K562 (cell line): ENCODE results near the gene POLR1C. TPM values are rescaled to one million over a fixed set of nuclear protein-coding genes. Genes with fewer than 3 reads are reported as not detected.
A peak's percentile ranks its signal among the peaks of the same experiment; 100 is the strongest.

Experiments used
- BACH1 ChIP-seq: fragments of 200-800 bp; sonication (Bioruptor generic); IDR thresholded peaks from 2 replicates; pipeline ENCODE4 v1.6.1; 2016; ENCODE audit warnings: missing genetic modification characterization, missing compliant biosample characterization
- FOXK2 ChIP-seq, 2 experiments: fragments of 450-650 bp; IDR thresholded peaks in 1 of 2; conservative IDR thresholded peaks in 1 of 2; 2 replicates each; pipeline ENCODE4 v1.6.1; 2016; ENCODE audit warnings: low read depth in 2 of 2, mild to moderate bottlenecking in 1 of 2
- HOXB6 ChIP-seq: fragments of 250-450 bp; sonication (Bioruptor Pico); IDR thresholded peaks from 2 replicates; pipeline ENCODE4 v1.5.1; 2022; ENCODE audit warnings: mild to moderate bottlenecking, borderline replicate concordance
- LCOR ChIP-seq: sonication (generic); formaldehyde crosslinking; IDR thresholded peaks from 2 replicates; pipeline ENCODE4 v1.8.0; 2022; ENCODE audit warnings: mild to moderate bottlenecking, missing genetic modification reagents
- LEF1 ChIP-seq: fragments of 450-650 bp; IDR thresholded peaks from 2 replicates; pipeline ENCODE4 v1.6.1; 2016; ENCODE audit warnings: mild to moderate bottlenecking
- MCM7 ChIP-seq, 2 experiments: fragments of 450-650 bp; IDR thresholded peaks; 2 replicates each; pipeline ENCODE4 v1.6.1; 2016 to 2018
- MEF2A ChIP-seq: IDR thresholded peaks from 2 replicates; pipeline ENCODE4 v1.6.1; 2011; ENCODE audit warnings: low read depth, mild to moderate bottlenecking, low read length, moderate library complexity; ENCODE audit not compliant: control insufficient read depth
- NFE2L1 ChIP-seq: fragments of 450-650 bp; IDR thresholded peaks from 2 replicates; pipeline ENCODE4 v1.6.1; 2016; ENCODE audit warnings: missing genetic modification characterization, low read depth, mild to moderate bottlenecking, missing compliant biosample characterization, moderate library complexity, borderline replicate concordance
- NR1H2 ChIP-seq: sonication (generic); formaldehyde crosslinking; IDR thresholded peaks from 2 replicates; pipeline ENCODE4 v1.4.0; 2020; ENCODE audit warnings: mild to moderate bottlenecking, missing genetic modification reagents
- PREB ChIP-seq: sonication (generic); formaldehyde crosslinking; IDR thresholded peaks from 2 replicates; pipeline ENCODE4 v1.8.1; 2023; ENCODE audit warnings: mild to moderate bottlenecking, missing genetic modification reagents
- RBM17 ChIP-seq: fragments of 200-400 bp; formaldehyde crosslinking; IDR thresholded peaks from 2 replicates; pipeline ENCODE4 v1.6.1; 2017; ENCODE audit warnings: low read depth, mild to moderate bottlenecking, low read length, borderline replicate concordance
- XRCC3 ChIP-seq: fragments of 450-650 bp; IDR thresholded peaks from 2 replicates; pipeline ENCODE4 v1.6.1; 2017; ENCODE audit warnings: mild to moderate bottlenecking, moderate library complexity
- ZBTB5 ChIP-seq: fragments of 450-650 bp; IDR thresholded peaks from 2 replicates; pipeline ENCODE4 v1.6.1; 2017; ENCODE audit warnings: antibody characterized with exemption
- ZFPM2 ChIP-seq: fragments of 250-450 bp; sonication (Bioruptor Pico); IDR thresholded peaks from 2 replicates; pipeline ENCODE4 v1.5.1; 2022; ENCODE audit warnings: mild to moderate bottlenecking
- ZNF23 ChIP-seq: fragments of 250-450 bp; sonication (Bioruptor Pico); IDR thresholded peaks from 2 replicates; pipeline ENCODE4 v1.4.0; 2020; ENCODE audit warnings: mild to moderate bottlenecking
- ZSCAN29 ChIP-seq: fragments of 450-650 bp; IDR thresholded peaks from 2 replicates; pipeline ENCODE4 v1.6.1; 2017
- polyA plus RNA-seq, 8 experiments: library from polyadenylated mRNA; depleted of rRNA in 4 of 8; stranded (reverse) in 5 of 8; unstranded in 3 of 8; fragments of >200 nt; fragmentation: Nextera tagmentation in 2 of 8; fragmentation: Illumina TruSeq in 1 of 8; extraction: Ambion mirVana in 2 of 8; extraction: Trizol in 1 of 8; gene quantifications; 2 replicates each; pipeline versions ENCODE4 v1.2.1 to v1.2.3, GENCODE V29; 2011 to 2014; ENCODE audit warnings: inconsistent platforms in 1 of 8, missing spikeins in 1 of 8
- total RNA-seq, 7 experiments: library from RNA; depleted of rRNA in 6 of 7; stranded (reverse); fragments of >200 nt in 6 of 7; fragmentation: Illumina TruSeq in 2 of 7; extraction: Trizol in 2 of 7; gene quantifications; 2 replicates each; pipeline versions ENCODE4 v1.2.1 to v1.2.3, GENCODE V29; 2011 to 2021; ENCODE audit warnings: low replicate concordance in 1 of 7
- TF ChIP-seq, protein P1 (sequence below), 2 experiments: fragments of 450-650 bp; IDR thresholded peaks; 2 replicates each; pipeline ENCODE4 v1.6.1; 2016
- TF ChIP-seq, protein P2 (sequence below): fragments of 250-450 bp; sonication (Bioruptor Pico); IDR thresholded peaks from 2 replicates; pipeline ENCODE4 v1.4.0; 2020
- TF ChIP-seq, protein P3 (sequence below): sonication (generic); formaldehyde crosslinking; IDR thresholded peaks from 2 replicates; pipeline ENCODE4 v1.8.1; 2022; ENCODE audit warnings: missing genetic modification reagents
- TF ChIP-seq, protein P4 (sequence below): sonication (generic); formaldehyde crosslinking; IDR thresholded peaks from 2 replicates; pipeline ENCODE4 v1.9.0; 2022; ENCODE audit warnings: mild to moderate bottlenecking, missing genetic modification reagents

POLR1C gene
- total and polyA plus RNA-seq, 9 of the 15 experiments (the other 6 are each of a cell fraction or from before 2014, with no cell fraction given): 83.5 to 429 (median 120) TPM

- TF ChIP-seq ZBTB5 (no peak), XRCC3 (no peak), MEF2A (no peak), NFE2L1 (tag) (no peak), LEF1 (no peak), FOXK2 (conservative IDR thresholded peaks at IDR 0.05 in 1 of 2, IDR thresholded peaks at IDR 0.05 in 1 of 2; ENCODE audit: low read depth in 2 of 2) (no peak; a peak in 1 of 4 replicates), HOXB6 (no peak), MCM7 (IDR thresholded peaks at IDR 0.05) (no peak), ZNF23 (CRISPR knock-in tag) (peak; percentile 12; the same call in 1 of the 2 replicates), NR1H2 (no peak), LCOR (CRISPR knock-in tag) (peak; percentile 7; the same call in 1 of the 2 replicates), ZFPM2 (no peak), ZSCAN29 (no peak), PREB (CRISPR knock-in tag) (no peak), BACH1 (tag) (no peak), RBM17 (no peak)
- TF ChIP-seq, protein P1, sequence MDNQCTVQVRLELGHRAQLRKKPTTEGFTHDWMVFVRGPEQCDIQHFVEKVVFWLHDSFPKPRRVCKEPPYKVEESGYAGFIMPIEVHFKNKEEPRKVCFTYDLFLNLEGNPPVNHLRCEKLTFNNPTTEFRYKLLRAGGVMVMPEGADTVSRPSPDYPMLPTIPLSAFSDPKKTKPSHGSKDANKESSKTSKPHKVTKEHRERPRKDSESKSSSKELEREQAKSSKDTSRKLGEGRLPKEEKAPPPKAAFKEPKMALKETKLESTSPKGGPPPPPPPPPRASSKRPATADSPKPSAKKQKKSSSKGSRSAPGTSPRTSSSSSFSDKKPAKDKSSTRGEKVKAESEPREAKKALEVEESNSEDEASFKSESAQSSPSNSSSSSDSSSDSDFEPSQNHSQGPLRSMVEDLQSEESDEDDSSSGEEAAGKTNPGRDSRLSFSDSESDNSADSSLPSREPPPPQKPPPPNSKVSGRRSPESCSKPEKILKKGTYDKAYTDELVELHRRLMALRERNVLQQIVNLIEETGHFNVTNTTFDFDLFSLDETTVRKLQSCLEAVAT (IDR thresholded peaks at IDR 0.05): no peak
- TF ChIP-seq, protein P2, sequence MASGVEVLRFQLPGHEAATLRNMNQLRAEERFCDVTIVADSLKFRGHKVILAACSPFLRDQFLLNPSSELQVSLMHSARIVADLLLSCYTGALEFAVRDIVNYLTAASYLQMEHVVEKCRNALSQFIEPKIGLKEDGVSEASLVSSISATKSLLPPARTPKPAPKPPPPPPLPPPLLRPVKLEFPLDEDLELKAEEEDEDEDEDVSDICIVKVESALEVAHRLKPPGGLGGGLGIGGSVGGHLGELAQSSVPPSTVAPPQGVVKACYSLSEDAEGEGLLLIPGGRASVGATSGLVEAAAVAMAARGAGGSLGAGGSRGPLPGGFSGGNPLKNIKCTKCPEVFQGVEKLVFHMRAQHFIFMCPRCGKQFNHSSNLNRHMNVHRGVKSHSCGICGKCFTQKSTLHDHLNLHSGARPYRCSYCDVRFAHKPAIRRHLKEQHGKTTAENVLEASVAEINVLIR: no peak
- TF ChIP-seq, protein P3, sequence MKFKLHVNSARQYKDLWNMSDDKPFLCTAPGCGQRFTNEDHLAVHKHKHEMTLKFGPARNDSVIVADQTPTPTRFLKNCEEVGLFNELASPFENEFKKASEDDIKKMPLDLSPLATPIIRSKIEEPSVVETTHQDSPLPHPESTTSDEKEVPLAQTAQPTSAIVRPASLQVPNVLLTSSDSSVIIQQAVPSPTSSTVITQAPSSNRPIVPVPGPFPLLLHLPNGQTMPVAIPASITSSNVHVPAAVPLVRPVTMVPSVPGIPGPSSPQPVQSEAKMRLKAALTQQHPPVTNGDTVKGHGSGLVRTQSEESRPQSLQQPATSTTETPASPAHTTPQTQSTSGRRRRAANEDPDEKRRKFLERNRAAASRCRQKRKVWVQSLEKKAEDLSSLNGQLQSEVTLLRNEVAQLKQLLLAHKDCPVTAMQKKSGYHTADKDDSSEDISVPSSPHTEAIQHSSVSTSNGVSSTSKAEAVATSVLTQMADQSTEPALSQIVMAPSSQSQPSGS (CRISPR knock-in tag): no peak
- TF ChIP-seq, protein P4, sequence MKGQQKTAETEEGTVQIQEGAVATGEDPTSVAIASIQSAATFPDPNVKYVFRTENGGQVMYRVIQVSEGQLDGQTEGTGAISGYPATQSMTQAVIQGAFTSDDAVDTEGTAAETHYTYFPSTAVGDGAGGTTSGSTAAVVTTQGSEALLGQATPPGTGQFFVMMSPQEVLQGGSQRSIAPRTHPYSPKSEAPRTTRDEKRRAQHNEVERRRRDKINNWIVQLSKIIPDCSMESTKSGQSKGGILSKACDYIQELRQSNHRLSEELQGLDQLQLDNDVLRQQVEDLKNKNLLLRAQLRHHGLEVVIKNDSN: no peak
Observed at GRCh38 chr6:43506667-43507471, 10.0 kb upstream of the POLR1C start (continued).
